HCT116 (cell line): ENCODE data around the gene CWC15.

Experiments used
- CTCF ChIP-seq, 3 experiments: fragments of 200-600 bp in 1 of 3; sonication (generic) in 1 of 3; IDR thresholded peaks in 2 of 3; conservative IDR thresholded peaks in 1 of 3; 2 replicates each; pipeline ENCODE4 v1.5.1; 2012 to 2017; ENCODE audit warnings: low read depth in 2 of 3, low read length in 2 of 3, antibody characterized with exemption in 1 of 3, borderline replicate concordance in 1 of 3, control low read depth in 1 of 3, mild to moderate bottlenecking in 1 of 3, mixed read lengths in 1 of 3, mixed run types in 1 of 3, moderate library complexity in 1 of 3; ENCODE audit not compliant: insufficient read depth in 1 of 3
- EZH2 ChIP-seq: fragments of 200-600 bp; sonication (generic); IDR thresholded peaks from 2 replicates; pipeline ENCODE4 v1.6.1; 2017; ENCODE audit warnings: antibody characterized with exemption, mixed run types
- JUND ChIP-seq: IDR thresholded peaks from 2 replicates; pipeline ENCODE4 v1.6.1; 2012
- MAX ChIP-seq: IDR thresholded peaks from 2 replicates; pipeline ENCODE4 v1.6.1; 2012
- POLR2A ChIP-seq: IDR thresholded peaks from 2 replicates; pipeline ENCODE4 v1.7.0; 2011; ENCODE audit warnings: borderline replicate concordance; ENCODE audit not compliant: insufficient read depth, insufficient read length; ENCODE audit errors: extremely low read depth
- POLR2AphosphoS5 ChIP-seq: IDR thresholded peaks from 2 replicates; pipeline ENCODE4 v1.6.1; 2011; ENCODE audit warnings: mild to moderate bottlenecking, low read depth, low read length, moderate library complexity
- REST ChIP-seq: IDR thresholded peaks from 2 replicates; pipeline ENCODE4 v1.6.1; 2012; ENCODE audit warnings: low read depth

- TF ChIP-seq CTCF (IDR thresholded peaks at IDR 0.05 in 2 of 3, conservative IDR thresholded peaks at IDR 0.05 in 1 of 3; ENCODE audit: borderline replicate concordance in 1 of 3, insufficient read depth in 1 of 3, low read depth in 2 of 3, low read length in 2 of 3) (no peak), POLR2A (no peak), REST (no peak), POLR2AphosphoS5 (no peak), MAX (no peak), EZH2 (no peak), JUND (no peak)
Observed at GRCh38 chr11:94961255-94961654, 12.1 kb downstream of the CWC15 start.
